ENCODE results near the gene BMERB1. TPM values are rescaled to one million over a fixed set of nuclear protein-coding genes. Genes with fewer than 3 reads are reported as not detected.
A peak's percentile ranks its signal among the peaks of the same experiment; 100 is the strongest.

BMERB1 gene
- total RNA-seq, 1 donor from 2014 or later = 20.1 TPM

- Histone ChIP-seq H2AFZ (ENCODE audit: low read depth, low read length) (no peak overlapping the region), H3K79me2 (ENCODE audit: insufficient read depth, low read length) (no peaks in the 10 kb centered on the region), H3K4me2 (ENCODE audit: low read length) (no peak overlapping the region), H3K4me3 (ENCODE audit: insufficient read depth, low read depth, low read length) (no peak overlapping the region), H4K20me1 (ENCODE audit: insufficient read depth, low read length) (peaks cover 4% of the 10 kb centered on the region), H3K36me3 (ENCODE audit: insufficient read depth, low read length) (peaks cover 48% of the 10 kb centered on the region), H3K9me3 (ENCODE audit: insufficient read depth, low read depth, low read length) (no peaks in the 10 kb centered on the region), H3K27ac (ENCODE audit: low read depth, low read length) (no peak overlapping the region), H3K27me3 (ENCODE audit: insufficient read depth, low read length) (no peaks in the 10 kb centered on the region), H3K9ac (ENCODE audit: low read length) (no peak overlapping the region), H3K4me1 (ENCODE audit: insufficient read depth, low read length) (no peaks in the 10 kb centered on the region)
- DNase-seq (ENCODE audit: low read depth) (no peak), FAIRE-seq (no peak)
- H3K36me3 Mint-ChIP-seq (ENCODE audit: low read depth, unreplicated experiment) = peaks cover 60% of the 10 kb centered on the region
- H3K4me1 Mint-ChIP-seq (ENCODE audit: low read depth, unreplicated experiment) = peaks cover 9% of the 10 kb centered on the region
- H3K9me3 Mint-ChIP-seq (ENCODE audit: unreplicated experiment) = no peaks in the 10 kb centered on the region
- no peak for TF ChIP-seq CTCF (IDR thresholded peaks at IDR 0.05; ENCODE audit: insufficient read depth, low read depth, low read length)
- no peak for TF ChIP-seq EZH2 (IDR thresholded peaks at IDR 0.05; ENCODE audit: insufficient read depth, low read length)
- H3K27ac Mint-ChIP-seq (ENCODE audit: unreplicated experiment) = no peak overlapping the region
- H3K4me3 Mint-ChIP-seq (ENCODE audit: unreplicated experiment) = no peak overlapping the region
- no peaks in the 10 kb centered on the region for H3K27me3 Mint-ChIP-seq (ENCODE audit: low read depth, unreplicated experiment)
These were observed 165.1 kb downstream of the BMERB1 start for GRCh38 chr16:15599303-15600070.

- Histone ChIP-seq H3K9me3 (ENCODE audit: insufficient read depth, low read depth, low read length) (no peaks in the 10 kb centered on the region), H3K36me3 (ENCODE audit: insufficient read depth, low read length) (peaks cover 42% of the 10 kb centered on the region), H3K27ac (ENCODE audit: low read depth, low read length) (no peak overlapping the region), H3K4me1 (ENCODE audit: insufficient read depth, low read length) (no peaks in the 10 kb centered on the region), H3K4me3 (ENCODE audit: insufficient read depth, low read depth, low read length) (no peak overlapping the region), H2AFZ (ENCODE audit: low read depth, low read length) (no peak overlapping the region), H3K79me2 (ENCODE audit: insufficient read depth, low read length) (no peaks in the 10 kb centered on the region), H3K27me3 (ENCODE audit: insufficient read depth, low read length) (no peaks in the 10 kb centered on the region), H4K20me1 (ENCODE audit: insufficient read depth, low read length) (peaks cover 8% of the 10 kb centered on the region), H3K9ac (ENCODE audit: low read length) (no peak overlapping the region), H3K4me2 (ENCODE audit: low read length) (no peak overlapping the region)
- Mint-ChIP-seq H3K4me3 (ENCODE audit: unreplicated experiment) (no peak overlapping the region), H3K36me3 (ENCODE audit: low read depth, unreplicated experiment) (peaks cover 70% of the 10 kb centered on the region), H3K27me3 (ENCODE audit: low read depth, unreplicated experiment) (no peaks in the 10 kb centered on the region), H3K9me3 (ENCODE audit: unreplicated experiment) (peaks cover 2% of the 10 kb centered on the region), H3K4me1 (ENCODE audit: low read depth, unreplicated experiment) (peaks cover 11% of the 10 kb centered on the region), H3K27ac (ENCODE audit: unreplicated experiment) (peak overlapping the region; percentile 36)
- DNase-seq (ENCODE audit: low read depth) (no peak), FAIRE-seq (no peak)
- TF ChIP-seq CTCF (IDR thresholded peaks at IDR 0.05; ENCODE audit: insufficient read depth, low read depth, low read length) = no peak
- TF ChIP-seq EZH2 (IDR thresholded peaks at IDR 0.05; ENCODE audit: insufficient read depth, low read length) = no peak
These were observed 167.0 kb downstream of the BMERB1 start for GRCh38 chr16:15601212-15601879.

Measured in astrocyte (in vitro differentiated cells and primary cell).